Tibial nerve (tissue), 4 donors: ENCODE results near the gene DDX51. TPM values are rescaled to one million over a fixed set of nuclear protein-coding genes. Genes with fewer than 3 reads are reported as not detected.

Source experiments
- DNase-seq, 2 donors: peaks; one replicate each; pipeline ENCODE4 v3.0.0-alpha.2; 2019; ENCODE audit warnings: low spot score in 2 of 2
- H3K27ac ChIP-seq, 4 donors: fragments of 200-600 bp; sonication (generic) in 3 of 4; one replicate each; pipeline ENCODE4 v1.5.1; 2017 to 2019; ENCODE audit warnings: mild to moderate bottlenecking in 1 of 4
- H3K27me3 ChIP-seq, 2 donors: fragments of 200-600 bp; sonication (generic) in 1 of 2; one replicate each; pipeline versions ENCODE4 v1.5.1 to v1.6.0; 2017 to 2019
- H3K36me3 ChIP-seq, 3 donors: fragments of 200-600 bp; sonication (generic); one replicate each; pipeline ENCODE4 v1.5.1; 2018 to 2019
- H3K4me1 ChIP-seq, 4 donors: fragments of 200-600 bp; sonication (generic) in 3 of 4; one replicate each; pipeline ENCODE4 v1.5.1; 2017 to 2019
- H3K4me3 ChIP-seq, 4 donors: fragments of 200-600 bp; sonication (generic) in 3 of 4; one replicate each; pipeline ENCODE4 v1.5.1; 2017 to 2019; ENCODE audit warnings: mild to moderate bottlenecking in 1 of 4, moderate library complexity in 1 of 4
- H3K9me3 ChIP-seq, 4 donors: fragments of 200-600 bp; sonication (generic) in 3 of 4; one replicate each; pipeline ENCODE4 v1.5.1; 2017 to 2019
- CTCF ChIP-seq, 5 experiments: fragments of 200-600 bp in 3 of 5; fragments of 450-650 bp in 2 of 5; sonication (generic) in 3 of 5; IDR thresholded peaks; one replicate each; pipeline ENCODE4 v1.5.1; 2016 to 2019; ENCODE audit warnings: antibody characterized with exemption in 5 of 5, mild to moderate bottlenecking in 3 of 5, moderate library complexity in 2 of 5
- EP300 ChIP-seq, 2 donors: sonication (generic); formaldehyde crosslinking; IDR thresholded peaks; one replicate each; pipeline ENCODE4 v1.6.1; 2017; ENCODE audit warnings: antibody characterized with exemption in 2 of 2, mild to moderate bottlenecking in 1 of 2
- POLR2A ChIP-seq, 2 donors: fragments of 450-650 bp; IDR thresholded peaks; one replicate each; pipeline ENCODE4 v1.6.1; 2017; ENCODE audit warnings: antibody characterized with exemption in 2 of 2, mild to moderate bottlenecking in 2 of 2, moderate library complexity in 2 of 2
- WGBS, 2 donors: methylation state at CpG; one replicate each; pipeline ENCODE4 v1.1.5; 2018; 5-methylcytosine and 5-hydroxymethylcytosine counted together
- small RNA-seq: library from RNA; depleted of rRNA; stranded (forward); fragments of <200 nt; gene quantifications from one replicate; pipeline ENCODE3, GENCODE V24; 2016
- total RNA-seq, 4 donors: library from RNA; depleted of rRNA; stranded (reverse); fragments of >200 nt; gene quantifications; one replicate each; pipeline ENCODE4 v1.1.0, GENCODE V29; 2016

Gene DDX51
- total RNA-seq, 4 donors from 2014 or later = 15.5 to 43.8 (median 28.7) TPM

GRCh38 chr12:132099739-132100138, 44.4 kb downstream of the DDX51 start:
- peaks cover 0 to 45% (median 0%) of the 10 kb centered on the region in 3 donors for H3K36me3 ChIP-seq
- no peaks in the 10 kb centered on the region for H3K27me3 ChIP-seq
- H3K9me3 ChIP-seq = no peaks in the 10 kb centered on the region
- WGBS, 2 donors = 90 to 91% methylated on average over 12 of the region's 12 CpGs
- DNase-seq = no peak
- H3K4me3 ChIP-seq = no peak overlapping the region
- H3K27ac ChIP-seq = no peak overlapping the region
- no peaks in the 10 kb centered on the region for H3K4me1 ChIP-seq
- no peak for TF ChIP-seq CTCF (IDR thresholded peaks at IDR 0.05)
- no peak for TF ChIP-seq EP300 (IDR thresholded peaks at IDR 0.05)
- TF ChIP-seq POLR2A (IDR thresholded peaks at IDR 0.05) = no peak

DNA sequence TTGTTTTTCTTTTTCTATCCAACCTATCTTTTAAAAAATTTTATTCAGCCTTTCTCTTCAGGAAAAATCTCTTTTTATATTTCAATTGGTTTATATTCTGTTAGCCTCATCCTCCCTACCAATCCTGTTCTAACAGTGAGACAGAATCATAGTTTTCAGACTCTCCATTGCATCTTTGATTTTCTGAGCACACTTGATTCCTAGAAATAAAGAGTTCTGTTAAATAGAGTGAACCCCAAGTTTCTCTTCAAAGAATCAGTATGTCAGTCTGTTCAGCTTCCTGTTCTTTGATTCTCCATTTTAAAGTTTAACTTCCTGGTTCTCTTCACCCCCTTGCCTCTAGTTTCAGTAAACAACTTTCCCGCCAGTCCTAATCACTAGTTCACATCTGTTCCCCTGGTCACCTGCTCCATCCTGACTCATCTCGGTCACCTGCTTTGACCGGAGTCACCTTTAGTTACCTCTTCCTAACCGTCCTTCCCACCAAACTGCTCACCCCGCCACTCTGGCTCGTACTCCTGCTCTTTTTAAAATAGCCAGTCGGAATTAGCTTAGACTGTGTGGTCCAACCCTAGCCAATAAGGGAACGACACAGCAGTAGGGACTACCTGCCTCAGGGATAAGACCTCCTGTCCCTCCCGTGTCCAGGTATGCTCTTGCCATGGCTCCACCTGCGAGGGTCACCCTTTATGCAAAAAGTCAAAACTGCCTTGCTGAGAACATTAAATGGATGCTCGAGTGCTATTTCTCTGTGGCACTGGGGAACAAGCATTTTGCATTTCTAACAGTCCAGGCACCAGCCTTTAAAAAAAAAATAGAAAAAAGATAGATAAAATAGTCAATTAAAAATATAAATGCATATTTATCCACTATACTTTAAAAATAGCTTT, 48.4 kb downstream of the DDX51 start:
- Histone ChIP-seq H3K4me3 (no peak overlapping the region), H3K4me1 (no peaks in the 10 kb centered on the region), H3K27ac (no peak overlapping the region), H3K9me3 (no peaks in the 10 kb centered on the region), H3K27me3 (no peaks in the 10 kb centered on the region), H3K36me3 (peaks cover 0 to 49% (median 0%) of the 10 kb centered on the region in 3 donors)
- 89 to 94% methylated on average over 11 of the region's 11 CpGs for WGBS, 2 donors
- no peak for TF ChIP-seq POLR2A (IDR thresholded peaks at IDR 0.05)
- TF ChIP-seq CTCF (IDR thresholded peaks at IDR 0.05) = no peak
- no peak for TF ChIP-seq EP300 (IDR thresholded peaks at IDR 0.05)
- no peak for DNase-seq

- no peaks in the 10 kb centered on the region for H3K27me3 ChIP-seq
- no peaks in the 10 kb centered on the region for H3K4me1 ChIP-seq
- H3K4me3 ChIP-seq = no peak overlapping the region
- TF ChIP-seq CTCF (IDR thresholded peaks at IDR 0.05) = no peak
- no peak for TF ChIP-seq EP300 (IDR thresholded peaks at IDR 0.05)
- TF ChIP-seq POLR2A (IDR thresholded peaks at IDR 0.05) = no peak
- 95 to 96% methylated on average over 15 to 16 of the region's 16 CpGs for WGBS, 2 donors
- no peaks in the 10 kb centered on the region for H3K9me3 ChIP-seq
- no peak for DNase-seq
- no peak overlapping the region for H3K27ac ChIP-seq
- H3K36me3 ChIP-seq = peaks cover 0 to 39% (median 0%) of the 10 kb centered on the region in 3 donors
These were observed 49.7 kb downstream of the DDX51 start for GRCh38 chr12:132094269-132094891.

DNA sequence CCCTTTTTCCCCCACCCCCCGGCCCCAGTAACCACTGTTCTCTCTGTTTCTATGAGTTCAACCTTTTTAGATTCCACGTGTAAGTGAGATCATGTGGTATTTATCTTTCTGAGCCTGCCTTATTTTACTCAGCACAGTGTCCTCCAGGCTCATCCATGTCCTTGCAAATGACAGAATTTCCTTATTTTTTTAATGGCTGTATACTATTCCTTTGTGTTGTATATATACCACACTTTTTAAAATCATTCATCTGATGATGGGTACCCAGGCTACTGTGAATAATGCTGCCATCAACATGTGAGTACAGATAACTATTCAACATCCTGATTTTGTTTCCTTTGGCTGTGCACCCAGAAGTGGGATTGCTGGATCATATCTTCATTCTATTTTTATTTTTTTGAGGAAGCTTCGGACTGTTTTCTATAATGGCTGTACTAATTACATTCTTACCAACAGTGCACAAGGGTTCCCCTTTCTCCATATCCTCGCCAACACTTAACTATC, 54.7 kb downstream of the DDX51 start:
- H3K27ac ChIP-seq = no peak overlapping the region
- no peak overlapping the region for H3K4me3 ChIP-seq
- no peaks in the 10 kb centered on the region for H3K9me3 ChIP-seq
- WGBS, 2 donors = 83 to 85% methylated on average over 4 of the region's 4 CpGs
- TF ChIP-seq POLR2A (IDR thresholded peaks at IDR 0.05) (no peak), EP300 (IDR thresholded peaks at IDR 0.05) (no peak), CTCF (IDR thresholded peaks at IDR 0.05) (no peak)
- peaks cover 0 to 20% (median 0%) of the 10 kb centered on the region in 3 donors for H3K36me3 ChIP-seq
- peaks cover 0 to 16% (median 3%) of the 10 kb centered on the region in 4 donors for H3K4me1 ChIP-seq
- no peak for DNase-seq
- H3K27me3 ChIP-seq = no peaks in the 10 kb centered on the region

Small RNAs within 50 kb of the gene (small RNA-seq; reads per million reads assigned to genes)
- gene AC138466.3 = not detected

Other genes with a start within 250 kb of the DDX51 start
- gene ULK1, start 249.7 kb downstream of the DDX51 start, total RNA-seq = 10 to 100 TPM; 19.9 to 52.2 (median 38.0) TPM
- gene PUS1, start 215.0 kb downstream of the DDX51 start, total RNA-seq = 10 to 100 TPM in 3 of 4 donors, 1 to 10 TPM in 1; 8.3 to 44.1 (median 15.6) TPM
- 10 to 100 TPM; 27.8 to 41.4 (median 32.2) TPM for gene EP400, start 194.4 kb downstream of the DDX51 start, total RNA-seq
- 10 to 100 TPM in 3 of 4 donors, 1 to 10 TPM in 1; 8.2 to 24.9 (median 17.0) TPM for gene NOC4L, start 138 bp upstream of the DDX51 start, total RNA-seq
- gene GALNT9, start 185.3 kb upstream of the DDX51 start, total RNA-seq = 1 to 10 TPM in 1 of 4 donors, not detected in 3; 1.6 TPM